ENCODE results near the gene EGFR.

DNA sequence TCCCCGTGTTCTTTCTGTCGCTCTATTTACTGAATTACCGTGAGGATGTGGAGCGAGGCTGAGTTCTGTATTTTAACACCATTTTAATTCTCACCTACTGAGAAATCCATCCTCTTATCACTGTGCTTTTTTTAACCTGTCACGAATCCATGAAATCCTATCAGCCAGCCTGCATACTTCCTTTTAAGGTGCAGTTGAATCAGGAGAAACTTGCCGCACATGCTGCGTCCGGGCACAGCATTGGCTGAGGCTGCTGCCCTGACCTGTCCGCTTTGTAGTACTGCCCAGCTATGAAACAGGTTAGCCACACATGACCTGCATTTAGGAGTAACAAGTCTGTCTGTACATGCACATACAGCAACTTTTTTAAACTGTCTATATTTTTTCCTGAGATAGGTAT, 82.5 kb downstream of the EGFR start:
- TF ChIP-seq CTCF (IDR thresholded peaks at IDR 0.05; ENCODE audit: extremely low read depth in 1 of 2, insufficient read depth in 1 of 2, low read depth in 1 of 2, low read length in 2 of 2) (no peak), POLR2A (IDR thresholded peaks at IDR 0.05; ENCODE audit: low read depth, low read length) (no peak), POLR2AphosphoS5 (IDR thresholded peaks at IDR 0.05; ENCODE audit: insufficient read depth, low read depth, low read length) (no peak), EZH2 (IDR thresholded peaks at IDR 0.05; ENCODE audit: borderline replicate concordance, low read depth, low read length, severe bottlenecking) (no peak)

Measured in endothelial cell of umbilical vein (primary cell).